GM23338 (cell line): ENCODE results near the gene JMY. TPM values are rescaled to one million over a fixed set of nuclear protein-coding genes. Genes with fewer than 3 reads are reported as not detected.

ENCODE experiments used
- ATAC-seq: fragments of 200-7000 bp; cut with Tn5 transposase; 3 replicates; pipeline ENCODE4 v1.9.1; 2020
- DNase-seq: peaks from one replicate; pipeline ENCODE4 v3.0.0-alpha.2; 2015; ENCODE audit warnings: low spot score
- H2AFZ ChIP-seq: fragments of 200-600 bp; sonication (generic); 2 replicates; pipeline ENCODE4 v1.8.0; 2016; ENCODE audit warnings: antibody characterized with exemption, mild to moderate bottlenecking, moderate library complexity
- H3F3A ChIP-seq: fragments of 200-600 bp; sonication (generic); replicated peaks from 2 replicates; pipeline ENCODE4 v1.8.0; 2017; ENCODE audit warnings: antibody characterized with exemption, mixed run types, low read depth
- H3K27ac ChIP-seq: fragments of 200-600 bp; sonication (generic); 2 replicates; pipeline ENCODE4 v1.6.1; 2016; ENCODE audit warnings: low read depth
- H3K27me3 ChIP-seq: fragments of 200-600 bp; sonication (generic); 2 replicates; pipeline ENCODE4 v1.8.0; 2016; ENCODE audit warnings: mild to moderate bottlenecking, mixed run types, moderate library complexity; ENCODE audit not compliant: insufficient read depth
- H3K36me3 ChIP-seq: fragments of 200-600 bp; sonication (generic); 2 replicates; pipeline ENCODE4 v1.8.0; 2016; ENCODE audit warnings: mild to moderate bottlenecking; ENCODE audit not compliant: insufficient read depth
- H3K4me1 ChIP-seq: fragments of 200-600 bp; sonication (generic); 2 replicates; pipeline ENCODE4 v1.8.0; 2016; ENCODE audit warnings: mild to moderate bottlenecking, moderate library complexity; ENCODE audit not compliant: insufficient read depth
- H3K4me2 ChIP-seq: fragments of 200-600 bp; sonication (generic); 2 replicates; pipeline ENCODE4 v1.7.1; 2017; ENCODE audit warnings: mixed run types
- H3K4me3 ChIP-seq: fragments of 200-600 bp; sonication (generic); 2 replicates; pipeline ENCODE4 v1.6.1; 2016; ENCODE audit warnings: mixed run types
- H3K79me2 ChIP-seq: fragments of 200-600 bp; sonication (generic); replicated peaks from 2 replicates; pipeline ENCODE4 v1.8.0; 2017; ENCODE audit warnings: mild to moderate bottlenecking; ENCODE audit not compliant: insufficient read depth
- H3K9me2 ChIP-seq: fragments of 200-600 bp; sonication (generic); 2 replicates; pipeline ENCODE4 v1.8.0; 2017; ENCODE audit not compliant: insufficient read depth
- H4K20me1 ChIP-seq: fragments of 200-600 bp; sonication (generic); replicated peaks from 2 replicates; pipeline ENCODE4 v1.8.0; 2017; ENCODE audit warnings: mild to moderate bottlenecking; ENCODE audit not compliant: insufficient read depth
- H3K27ac Mint-ChIP-seq: 2 replicates; pipeline ENCODE4 v1.8.0; 2020; ENCODE audit warnings: inconsistent platforms, mild to moderate bottlenecking, moderate library complexity, mixed read lengths
- H3K27me3 Mint-ChIP-seq: 3 replicates; pipeline ENCODE4 v1.8.0; 2022; ENCODE audit warnings: low read depth, mild to moderate bottlenecking, moderate library complexity, mixed read lengths, inconsistent platforms; ENCODE audit not compliant: insufficient read depth, poor library complexity
- H3K36me3 Mint-ChIP-seq: 3 replicates; pipeline ENCODE4 v1.8.0; 2021; ENCODE audit warnings: low read depth, mild to moderate bottlenecking, inconsistent platforms, moderate library complexity, mixed read lengths
- H3K4me1 Mint-ChIP-seq: 3 replicates; pipeline ENCODE4 v1.8.0; 2020; ENCODE audit warnings: mild to moderate bottlenecking, inconsistent platforms, mixed read lengths
- H3K4me3 Mint-ChIP-seq: 3 replicates; pipeline ENCODE4 v1.8.0; 2021; ENCODE audit warnings: moderate library complexity, mild to moderate bottlenecking, inconsistent platforms, mixed read lengths
- H3K9me3 Mint-ChIP-seq: 3 replicates; pipeline ENCODE4 v1.8.0; 2020; ENCODE audit warnings: moderate library complexity, mild to moderate bottlenecking, inconsistent platforms, mixed read lengths
- CTCF ChIP-seq, 2 experiments: fragments of 200-600 bp in 1 of 2; sonication (generic) in 1 of 2; conservative IDR thresholded peaks; 2 replicates each; pipeline versions ENCODE4 v1.5.1 to v1.6.1; 2016 to 2017; ENCODE audit warnings: antibody characterized with exemption in 2 of 2, low read depth in 2 of 2, mild to moderate bottlenecking in 2 of 2, moderate library complexity in 1 of 2
- EZH2 ChIP-seq: fragments of 200-600 bp; sonication (generic); IDR thresholded peaks from one replicate; pipeline ENCODE4 v1.8.0; 2017; ENCODE audit warnings: antibody characterized with exemption, mild to moderate bottlenecking, low read depth; ENCODE audit not compliant: unreplicated experiment
- EZH2phosphoT487 ChIP-seq: fragments of 200-600 bp; sonication (generic); IDR thresholded peaks from one replicate; pipeline ENCODE4 v1.8.1; 2018; ENCODE audit warnings: antibody characterized with exemption; ENCODE audit not compliant: unreplicated experiment
- NANOG ChIP-seq: IDR thresholded peaks from 2 replicates; pipeline ENCODE4 v1.6.1; 2016; ENCODE audit warnings: antibody characterized with exemption, borderline replicate concordance
- REST ChIP-seq: IDR thresholded peaks from one replicate; pipeline ENCODE4 v1.6.1; 2018; ENCODE audit warnings: antibody characterized with exemption; ENCODE audit not compliant: unreplicated experiment
- STAT1 ChIP-seq: IDR thresholded peaks from one replicate; pipeline ENCODE4 v1.6.1; 2016; ENCODE audit warnings: antibody characterized with exemption; ENCODE audit not compliant: unreplicated experiment
- ZNF114 ChIP-seq: fragments of 250-450 bp; sonication (Bioruptor Pico); IDR thresholded peaks from 2 replicates; pipeline ENCODE4 v1.5.0; 2020; ENCODE audit warnings: mild to moderate bottlenecking, moderate library complexity
- polyA plus RNA-seq: library from polyadenylated mRNA; unstranded; fragments of >200 nt; fragmentation: Nextera tagmentation; extraction: Ambion mirVana; gene quantifications from 2 replicates; pipeline ENCODE4 v1.2.1, GENCODE V29; 2016
- total RNA-seq: library from RNA; depleted of rRNA; stranded (reverse); fragments of >200 nt; shearing (Covaris generic); gene quantifications from 2 replicates; pipeline ENCODE4 v1.2.3, GENCODE V29; 2014

Gene JMY
- total and polyA plus RNA-seq, 2 experiments from 2014 or later = 6.2 to 18.4 TPM

GRCh38 chr5:79190235-79190529 lies 45.7 kb upstream of the JMY start:
- H3K4me3 Mint-ChIP-seq = no peak overlapping the region
- no peaks in the 10 kb centered on the region for H4K20me1 ChIP-seq
- no peaks in the 10 kb centered on the region for H3K36me3 ChIP-seq
- H3K4me3 ChIP-seq = no peak overlapping the region
- no peak overlapping the region for H2AFZ ChIP-seq
- no peaks in the 10 kb centered on the region for H3K9me2 ChIP-seq
- DNase-seq (no peak), ATAC-seq (no peak)
- no peaks in the 10 kb centered on the region for H3K36me3 Mint-ChIP-seq
- H3K27me3 Mint-ChIP-seq = peaks cover 7% of the 10 kb centered on the region
- no peaks in the 10 kb centered on the region for H3F3A ChIP-seq
- H3K27ac Mint-ChIP-seq = no peak overlapping the region
- H3K4me2 ChIP-seq = no peak overlapping the region
- H3K4me1 ChIP-seq = no peaks in the 10 kb centered on the region
- H3K9me3 Mint-ChIP-seq = no peaks in the 10 kb centered on the region
- H3K4me1 Mint-ChIP-seq = no peaks in the 10 kb centered on the region
- no peaks in the 10 kb centered on the region for H3K27me3 ChIP-seq
- H3K27ac ChIP-seq = no peak overlapping the region
- TF ChIP-seq NANOG (no peak), ZNF114 (CRISPR knock-in tag) (no peak), EZH2 (no peak)
- H3K79me2 ChIP-seq = no peaks in the 10 kb centered on the region

GRCh38 chr5:79191457-79191856 lies 44.5 kb upstream of the JMY start:
- Mint-ChIP-seq H3K4me3 (no peak overlapping the region; the same call in 2 of the 3 replicates), H3K36me3 (no peaks in the 10 kb centered on the region), H3K9me3 (no peaks in the 10 kb centered on the region), H3K27me3 (peaks cover 6% of the 10 kb centered on the region), H3K4me1 (no peaks in the 10 kb centered on the region), H3K27ac (peak overlapping the region; percentile 13; the same call in 1 of the 2 replicates)
- Histone ChIP-seq H3K9me2 (no peaks in the 10 kb centered on the region), H3K36me3 (no peaks in the 10 kb centered on the region), H3K4me3 (no peak overlapping the region), H3F3A (no peaks in the 10 kb centered on the region), H3K27me3 (no peaks in the 10 kb centered on the region), H3K27ac (no peak overlapping the region), H2AFZ (no peak overlapping the region), H3K4me1 (no peaks in the 10 kb centered on the region), H3K4me2 (no peak overlapping the region), H4K20me1 (no peaks in the 10 kb centered on the region), H3K79me2 (no peaks in the 10 kb centered on the region)
- ATAC-seq (peak; percentile 87), DNase-seq (peak; percentile 46)
- TF ChIP-seq REST (no peak), CTCF (conservative IDR thresholded peaks at IDR 0.05; ENCODE audit: low read depth in 2 of 2) (peak; percentile 22 to 43; a peak in 2 of 4 replicates)

- Histone ChIP-seq H2AFZ (no peak overlapping the region), H3K27ac (no peak overlapping the region), H3K36me3 (no peaks in the 10 kb centered on the region), H3K79me2 (no peaks in the 10 kb centered on the region), H3K4me3 (no peak overlapping the region), H3K4me1 (no peaks in the 10 kb centered on the region), H3K9me2 (no peaks in the 10 kb centered on the region), H3F3A (no peaks in the 10 kb centered on the region), H3K4me2 (no peak overlapping the region), H4K20me1 (no peaks in the 10 kb centered on the region), H3K27me3 (no peaks in the 10 kb centered on the region)
- Mint-ChIP-seq H3K4me3 (no peak overlapping the region), H3K27ac (no peak overlapping the region), H3K36me3 (no peaks in the 10 kb centered on the region), H3K27me3 (peaks cover 2% of the 10 kb centered on the region), H3K4me1 (no peaks in the 10 kb centered on the region), H3K9me3 (no peaks in the 10 kb centered on the region)
- ATAC-seq (no peak), DNase-seq (no peak)
- no peak for TF ChIP-seq EZH2phosphoT487
- no peak for TF ChIP-seq STAT1
Observed at GRCh38 chr5:79193643-79194042, 42.3 kb upstream of the JMY start.
